Panc1 (cell line): Measurements from ENCODE around the gene HIKESHI. TPM values are rescaled to one million over a fixed set of nuclear protein-coding genes. Genes with fewer than 3 reads are reported as not detected.

ENCODE experiments used
- ATAC-seq: fragments of 200-7000 bp; cut with Tn5 transposase; 2 replicates; pipeline ENCODE4 v1.9.1; 2020; ENCODE audit warnings: mild to moderate bottlenecking, moderate library complexity
- BruUV-seq: library from RNA; stranded (reverse); fragments of 400-500 nt; replicated peaks from 2 replicates; lab custom pipeline; 2021; lab: Mats Ljungman, UMichigan
- CTCF ChIA-PET: fragments of 300-600 bp; sonication (Branson Sonifier 250); formaldehyde crosslinking; loops from one replicate; lab custom pipeline; 2022; ENCODE audit warnings: antibody characterized with exemption; lab: Charles Lee
- POLR2A ChIA-PET: fragments of 300-600 bp; sonication (Branson Sonifier 250); formaldehyde crosslinking; loops from one replicate; lab custom pipeline; 2022; ENCODE audit warnings: antibody characterized with exemption; lab: Charles Lee
- DNase-seq: peaks from one replicate; pipeline ENCODE4 v3.0.0-alpha.2; 2010; ENCODE audit warnings: low read depth, low spot score
- H3K27ac ChIP-seq: 2 replicates; pipeline ENCODE4 v1.5.1; 2011; ENCODE audit warnings: mild to moderate bottlenecking, low read length, inconsistent platforms
- H3K27me3 ChIP-seq: fragments of 200-500 bp; sonication (Bioruptor generic); 2 replicates; pipeline ENCODE4 v1.6.0; 2014; ENCODE audit warnings: low read length, inconsistent platforms; ENCODE audit not compliant: control insufficient read depth, insufficient read depth
- H3K36me3 ChIP-seq: fragments of 200-500 bp; sonication (Bioruptor generic); 2 replicates; pipeline ENCODE4 v1.5.1; 2014; ENCODE audit warnings: inconsistent platforms, mild to moderate bottlenecking, low read length, moderate library complexity; ENCODE audit not compliant: control insufficient read depth, insufficient read depth
- H3K4me1 ChIP-seq: 2 replicates; pipeline ENCODE4 v1.5.1; 2011; ENCODE audit warnings: inconsistent platforms, mild to moderate bottlenecking, low read length, moderate library complexity; ENCODE audit not compliant: control insufficient read depth, insufficient read depth
- H3K4me3 ChIP-seq, 2 experiments: 2 replicates each; pipeline ENCODE4 v1.5.1; 2011 to 2012; ENCODE audit warnings: low read depth in 2 of 2, low read length in 2 of 2, mild to moderate bottlenecking in 2 of 2, inconsistent platforms in 1 of 2, moderate library complexity in 1 of 2
- H3K9me3 ChIP-seq: fragments of 200-500 bp; sonication (Bioruptor generic); 2 replicates; pipeline ENCODE4 v1.5.1; 2014; ENCODE audit warnings: low read depth, mild to moderate bottlenecking, inconsistent platforms, low read length, moderate library complexity; ENCODE audit not compliant: control insufficient read depth, insufficient read depth
- CTCF ChIP-seq: fragments of 450-650 bp; IDR thresholded peaks from 2 replicates; pipeline ENCODE4 v1.5.1; 2017; ENCODE audit warnings: mild to moderate bottlenecking
- POLR2AphosphoS5 ChIP-seq: IDR thresholded peaks from 2 replicates; pipeline ENCODE4 v1.6.1; 2012; ENCODE audit warnings: mild to moderate bottlenecking, low read depth, low read length, moderate library complexity
- REST ChIP-seq, 2 experiments: IDR thresholded peaks; 2 replicates each; pipeline ENCODE4 v1.6.1; 2011 to 2012; ENCODE audit warnings: low read depth in 2 of 2, control low read depth in 1 of 2, low read length in 1 of 2, mild to moderate bottlenecking in 1 of 2, moderate library complexity in 1 of 2; ENCODE audit not compliant: insufficient read depth in 1 of 2
- SIN3A ChIP-seq: IDR thresholded peaks from 2 replicates; pipeline ENCODE4 v1.6.1; 2012; ENCODE audit warnings: low read depth, mild to moderate bottlenecking, low read length, moderate library complexity, borderline replicate concordance; ENCODE audit not compliant: insufficient read depth
- TCF7L2 ChIP-seq: IDR thresholded peaks from 2 replicates; pipeline ENCODE4 v1.6.1; 2011; ENCODE audit warnings: mild to moderate bottlenecking, low read depth, low read length, inconsistent platforms
- in situ Hi-C: cut with HindIII; loops from 2 replicates; pipeline ENCODE4 v1.10.0; 2016; ENCODE audit warnings: low sequenced_read_pairs, low pct_unique_long_range_greater_than_20kb
- intact Hi-C: fragments of 100-400 bp; cut with micrococcal nuclease; formaldehyde crosslinking; loops from one replicate; pipeline ENCODE4 v1.10.0; 2022; ENCODE audit not compliant: unreplicated experiment
- total RNA-seq: library from RNA; stranded (reverse); gene quantifications from one replicate; pipeline ENCODE4 v1.2.1, GENCODE V29; 2021; ENCODE audit not compliant: unreplicated experiment

The HIKESHI gene
- total RNA-seq, 1 experiment from 2014 or later, result 61.3 TPM

GRCh38 chr11:86274503-86274902 is 27.5 kb upstream of the HIKESHI start:
- Histone ChIP-seq H3K36me3 (peaks cover 15% of the 10 kb centered on the region; the same call in 1 of the 2 replicates), H3K9me3 (no peaks in the 10 kb centered on the region), H3K27ac (no peak overlapping the region), H3K4me1 (no peaks in the 10 kb centered on the region), H3K4me3 (no peak overlapping the region), H3K27me3 (no peaks in the 10 kb centered on the region)
- BruUV-seq, result no TSS peak
- in situ Hi-C loops, result no loop called here
- 0 out of 2 replicates have a peak, but pooled peaks have one; percentile 56 for ATAC-seq
- POLR2A ChIA-PET, result interaction anchor here (0.7 kb wide), 1 partner anchor 48 kb away, joined by 3 read pairs; no protein-coding TSS in a partner anchor
- CTCF ChIA-PET, result no interaction called here
- DNase-seq, result no peak
- no peak for TF ChIP-seq REST (IDR thresholded peaks at IDR 0.05; ENCODE audit: insufficient read depth in 1 of 2, low read depth in 2 of 2, low read length in 1 of 2)
- peak; percentile 41 for TF ChIP-seq CTCF
- intact Hi-C loops, result no loop called here

- DNase-seq, result no peak
- no peak for ATAC-seq
- CTCF ChIA-PET, result no interaction called here
- intact Hi-C loops, result no loop called here
- no peaks in the 10 kb centered on the region for H3K9me3 ChIP-seq
- no TSS peak for BruUV-seq
- in situ Hi-C loops, result no loop called here
- TF ChIP-seq POLR2AphosphoS5 (no peak), REST (IDR thresholded peaks at IDR 0.05; ENCODE audit: insufficient read depth in 1 of 2, low read depth in 2 of 2, low read length in 1 of 2) (no peak), SIN3A (no peak), CTCF (no peak), TCF7L2 (no peak)
- H3K4me3 ChIP-seq, result no peak overlapping the region
- no peak overlapping the region for H3K27ac ChIP-seq
- no peaks in the 10 kb centered on the region for H3K27me3 ChIP-seq
- no peaks in the 10 kb centered on the region for H3K4me1 ChIP-seq
- peaks cover 18% of the 10 kb centered on the region; the same call in 1 of the 2 replicates for H3K36me3 ChIP-seq
- POLR2A ChIA-PET, result no interaction called here
Measured at GRCh38 chr11:86274999-86275398, 27.0 kb upstream of the HIKESHI start.
